Measurements from ENCODE around the gene GPRC5A. TPM values are rescaled to one million over a fixed set of nuclear protein-coding genes. Genes with fewer than 3 reads are reported as not detected.

Gene GPRC5A
- total RNA-seq, 1 donor from 2014 or later = not detected

DNA sequence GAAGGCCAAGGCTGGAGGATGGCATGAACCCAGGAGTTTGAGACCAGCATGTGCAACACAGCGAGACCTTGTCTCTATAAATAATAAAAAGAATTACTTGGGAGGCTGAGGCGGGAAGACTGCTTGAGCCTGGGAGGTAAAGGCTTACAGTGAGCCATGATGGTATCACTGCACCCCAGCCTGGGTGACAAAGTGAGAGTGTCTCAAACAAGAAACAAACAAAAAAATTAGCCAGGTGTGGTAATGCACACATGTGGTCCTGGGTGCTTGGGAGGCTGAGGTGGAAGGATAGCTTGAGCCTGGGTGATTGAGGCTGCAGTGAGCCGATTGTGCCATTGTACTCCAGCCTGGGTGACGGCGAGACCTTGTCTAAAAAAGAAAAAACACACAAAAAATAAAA, 1.7 kb upstream of the GPRC5A start:
- no peaks in the 10 kb centered on the region for H3K9me3 Mint-ChIP-seq
- TF ChIP-seq, protein P1, sequence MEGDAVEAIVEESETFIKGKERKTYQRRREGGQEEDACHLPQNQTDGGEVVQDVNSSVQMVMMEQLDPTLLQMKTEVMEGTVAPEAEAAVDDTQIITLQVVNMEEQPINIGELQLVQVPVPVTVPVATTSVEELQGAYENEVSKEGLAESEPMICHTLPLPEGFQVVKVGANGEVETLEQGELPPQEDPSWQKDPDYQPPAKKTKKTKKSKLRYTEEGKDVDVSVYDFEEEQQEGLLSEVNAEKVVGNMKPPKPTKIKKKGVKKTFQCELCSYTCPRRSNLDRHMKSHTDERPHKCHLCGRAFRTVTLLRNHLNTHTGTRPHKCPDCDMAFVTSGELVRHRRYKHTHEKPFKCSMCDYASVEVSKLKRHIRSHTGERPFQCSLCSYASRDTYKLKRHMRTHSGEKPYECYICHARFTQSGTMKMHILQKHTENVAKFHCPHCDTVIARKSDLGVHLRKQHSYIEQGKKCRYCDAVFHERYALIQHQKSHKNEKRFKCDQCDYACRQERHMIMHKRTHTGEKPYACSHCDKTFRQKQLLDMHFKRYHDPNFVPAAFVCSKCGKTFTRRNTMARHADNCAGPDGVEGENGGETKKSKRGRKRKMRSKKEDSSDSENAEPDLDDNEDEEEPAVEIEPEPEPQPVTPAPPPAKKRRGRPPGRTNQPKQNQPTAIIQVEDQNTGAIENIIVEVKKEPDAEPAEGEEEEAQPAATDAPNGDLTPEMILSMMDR (conservative IDR thresholded peaks at IDR 0.05) = no peak
- H3K4me1 Mint-ChIP-seq = peaks cover 13% of the 10 kb centered on the region
- H3K27ac Mint-ChIP-seq (ENCODE audit: unreplicated experiment) = no peak overlapping the region
- DNase-seq (ENCODE audit: low read depth, low spot score) = no peak
- H3K36me3 Mint-ChIP-seq (ENCODE audit: low read depth) = no peaks in the 10 kb centered on the region
- peaks cover 91% of the 10 kb centered on the region for H3K27me3 Mint-ChIP-seq (ENCODE audit: low read depth)
- H3K4me3 Mint-ChIP-seq = peak overlapping the region; percentile 82

DNA sequence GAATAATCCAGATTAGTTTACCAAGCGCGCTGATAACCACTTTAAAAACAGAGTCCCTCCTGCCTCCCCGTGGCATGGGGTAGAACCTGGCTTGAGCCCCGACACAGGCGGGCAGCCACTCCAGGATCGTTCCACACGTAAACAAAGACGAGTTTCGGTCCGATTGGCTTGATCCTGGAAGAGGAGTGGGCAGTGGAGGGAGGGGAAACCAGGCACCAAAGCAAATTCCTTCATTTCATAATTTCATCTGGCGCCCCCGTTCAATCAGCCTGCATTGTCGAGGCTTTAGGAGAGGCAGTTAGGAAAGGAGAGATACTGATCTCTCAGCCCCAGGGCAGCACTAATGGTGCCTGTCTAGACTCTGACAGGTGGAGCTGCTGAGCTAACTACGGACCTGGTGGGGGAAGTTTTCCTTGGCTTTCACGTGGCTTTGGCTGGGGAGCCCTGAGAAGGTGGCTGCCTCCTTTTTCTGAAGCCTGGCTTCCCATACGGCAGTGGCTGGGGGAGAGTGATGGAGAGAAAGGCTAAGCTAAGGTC, 751 bp upstream of the GPRC5A start:
- Mint-ChIP-seq H3K4me1 (peaks cover 13% of the 10 kb centered on the region), H3K36me3 (ENCODE audit: low read depth) (no peaks in the 10 kb centered on the region), H3K27me3 (ENCODE audit: low read depth) (peaks cover 92% of the 10 kb centered on the region), H3K27ac (ENCODE audit: unreplicated experiment) (no peak overlapping the region), H3K9me3 (no peaks in the 10 kb centered on the region), H3K4me3 (peak overlapping the region; percentile 82)
- DNase-seq (ENCODE audit: low read depth, low spot score) = no peak
- TF ChIP-seq, protein P1 (conservative IDR thresholded peaks at IDR 0.05) = no peak

DNA sequence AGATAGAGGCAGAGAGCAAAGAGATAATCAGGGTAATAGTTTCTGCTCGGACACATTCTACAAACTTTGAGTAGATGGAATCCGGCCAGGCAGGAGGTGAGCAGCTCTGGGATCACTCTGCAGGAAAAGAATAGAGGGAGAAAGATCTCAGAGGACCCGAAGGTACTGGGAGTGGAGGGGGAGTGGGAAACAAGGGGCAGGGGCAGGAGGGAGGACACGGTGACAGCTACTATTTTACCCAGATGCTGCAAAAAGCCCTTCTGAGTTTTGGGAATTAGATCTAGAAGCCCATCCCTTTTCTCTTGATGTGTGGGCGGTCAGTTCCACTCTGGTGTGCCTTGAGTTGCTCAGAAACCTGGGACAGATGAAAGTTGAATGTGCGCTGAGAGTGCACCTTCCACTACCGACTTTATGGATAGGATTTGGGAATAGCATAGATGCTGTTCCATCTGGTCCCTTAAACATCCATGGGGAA, 556 bp downstream of the GPRC5A start:
- Mint-ChIP-seq H3K4me1 (peaks cover 13% of the 10 kb centered on the region), H3K4me3 (peak overlapping the region; percentile 78), H3K27ac (ENCODE audit: unreplicated experiment) (no peak overlapping the region), H3K27me3 (ENCODE audit: low read depth) (peaks cover 88% of the 10 kb centered on the region), H3K9me3 (no peaks in the 10 kb centered on the region), H3K36me3 (ENCODE audit: low read depth) (no peaks in the 10 kb centered on the region)
- DNase-seq (ENCODE audit: low read depth, low spot score) = no peak
- TF ChIP-seq, protein P1 (conservative IDR thresholded peaks at IDR 0.05) = no peak

DNA sequence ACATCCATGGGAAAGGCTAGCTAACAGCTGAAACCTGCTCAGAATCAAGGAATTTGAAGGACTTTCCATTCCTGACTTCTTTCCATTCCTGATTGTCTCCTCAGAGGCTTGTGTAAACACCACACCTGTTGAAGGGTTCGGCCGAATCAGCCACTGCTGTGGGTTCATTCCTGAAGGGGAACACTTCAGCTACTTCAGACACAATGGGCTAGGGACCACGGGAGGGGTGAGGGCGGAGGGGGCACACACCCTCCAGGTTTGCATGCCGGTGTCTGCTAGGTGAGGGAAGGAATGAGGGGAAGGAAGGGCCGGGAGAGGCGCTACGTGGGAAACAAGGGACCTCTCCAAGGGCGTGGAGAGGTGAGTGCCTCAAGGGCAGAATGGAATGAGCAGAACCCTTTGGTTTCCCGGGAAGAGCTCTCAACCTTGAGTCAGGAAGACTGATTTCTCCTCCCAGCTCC, 1.3 kb downstream of the GPRC5A start:
- Mint-ChIP-seq H3K27ac (ENCODE audit: unreplicated experiment) (no peak overlapping the region), H3K4me3 (no peak overlapping the region), H3K36me3 (ENCODE audit: low read depth) (no peaks in the 10 kb centered on the region), H3K27me3 (ENCODE audit: low read depth) (peaks cover 82% of the 10 kb centered on the region), H3K9me3 (no peaks in the 10 kb centered on the region), H3K4me1 (peaks cover 13% of the 10 kb centered on the region)
- no peak for DNase-seq (ENCODE audit: low read depth, low spot score)
- TF ChIP-seq, protein P1 (conservative IDR thresholded peaks at IDR 0.05) = no peak

DNA sequence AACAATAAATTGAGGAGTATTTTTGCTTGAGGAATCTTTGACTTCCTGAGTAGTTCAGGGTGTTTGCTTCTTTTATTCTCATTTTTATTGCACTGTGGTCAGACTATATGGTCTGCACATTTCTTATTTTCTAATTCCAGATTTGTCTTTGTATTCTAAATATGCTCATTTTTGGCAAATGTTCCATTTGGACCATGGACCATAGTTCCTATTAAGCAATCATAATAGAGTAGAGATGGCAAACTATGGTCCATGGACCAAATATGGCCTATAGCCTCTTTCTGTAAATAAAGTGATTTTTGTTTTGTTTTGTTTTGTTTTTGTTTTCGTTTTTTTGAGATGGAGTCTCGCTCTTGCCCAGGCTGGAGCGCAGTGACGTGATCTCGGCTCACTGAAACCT, 2.1 kb downstream of the GPRC5A start:
- TF ChIP-seq, protein P1 (conservative IDR thresholded peaks at IDR 0.05) = no peak
- no peaks in the 10 kb centered on the region for H3K9me3 Mint-ChIP-seq
- no peak overlapping the region for H3K27ac Mint-ChIP-seq (ENCODE audit: unreplicated experiment)
- no peaks in the 10 kb centered on the region for H3K36me3 Mint-ChIP-seq (ENCODE audit: low read depth)
- peaks cover 13% of the 10 kb centered on the region for H3K4me1 Mint-ChIP-seq
- H3K4me3 Mint-ChIP-seq = peak overlapping the region; percentile 28
- H3K27me3 Mint-ChIP-seq (ENCODE audit: low read depth) = peaks cover 75% of the 10 kb centered on the region
- no peak for DNase-seq (ENCODE audit: low read depth, low spot score)

Data from neural crest cell (in vitro differentiated cells).